Natural killer cell (primary cell): ENCODE results near the gene RAI1. TPM values are rescaled to one million over a fixed set of nuclear protein-coding genes. Genes with fewer than 3 reads are reported as not detected.

Experiments
- ATAC-seq, 3 donors: fragments of 150-1000 bp in 2 of 3; fragments of 200-7000 bp in 1 of 3; cut with Tn5 transposase; 1 replicate in 1 of 3; 2 replicates in 2 of 3; pipeline ENCODE4 v1.10.0; 2021; ENCODE audit warnings: mild to moderate bottlenecking in 2 of 3, moderate library complexity in 2 of 3
- DNase-seq, 2 donors: peaks; one replicate each; pipeline versions ENCODE4 v3.0.0 to v3.0.0-alpha.2; 2013 to 2021; ENCODE audit warnings: mixed read lengths in 1 of 2
- H3K27ac ChIP-seq: one replicate; pipeline ENCODE4 v1.5.1; 2013; ENCODE audit warnings: mild to moderate bottlenecking, low read length
- H3K27me3 ChIP-seq: one replicate; pipeline ENCODE4 v1.6.1; 2013; ENCODE audit warnings: low read length; ENCODE audit not compliant: control insufficient read depth, insufficient read depth
- H3K36me3 ChIP-seq: one replicate; pipeline ENCODE4 v1.6.1; 2013; ENCODE audit warnings: low read length; ENCODE audit not compliant: control insufficient read depth, insufficient read depth
- H3K4me1 ChIP-seq: one replicate; pipeline ENCODE4 v1.6.1; 2013; ENCODE audit warnings: low read length; ENCODE audit not compliant: control insufficient read depth, insufficient read depth
- H3K4me3 ChIP-seq: one replicate; pipeline ENCODE4 v1.5.1; 2013; ENCODE audit warnings: low read length
- H3K9me3 ChIP-seq: one replicate; pipeline ENCODE4 v1.6.1; 2013; ENCODE audit warnings: low read length; ENCODE audit not compliant: control insufficient read depth, insufficient read depth
- H3K27ac Mint-ChIP-seq, 2 donors: one replicate each; pipeline ENCODE4 v1.8.0; 2022; ENCODE audit warnings: mild to moderate bottlenecking in 2 of 2, mixed read lengths in 2 of 2, moderate library complexity in 1 of 2
- H3K27me3 Mint-ChIP-seq, 2 donors: one replicate each; pipeline ENCODE4 v1.8.0; 2022; ENCODE audit warnings: low read depth in 2 of 2, mixed read lengths in 2 of 2
- H3K36me3 Mint-ChIP-seq: one replicate; pipeline ENCODE4 v1.8.0; 2022; ENCODE audit warnings: mixed read lengths
- H3K4me1 Mint-ChIP-seq, 2 donors: one replicate each; pipeline ENCODE4 v1.8.0; 2022; ENCODE audit warnings: mixed read lengths in 2 of 2
- H3K4me3 Mint-ChIP-seq: one replicate; pipeline ENCODE4 v1.8.0; 2022; ENCODE audit warnings: mild to moderate bottlenecking, moderate library complexity, mixed read lengths
- H3K9me3 Mint-ChIP-seq, 2 donors: one replicate each; pipeline ENCODE4 v1.8.0; 2022; ENCODE audit warnings: mixed read lengths in 2 of 2
- CTCF ChIP-seq: fragments of 200-600 bp; IDR thresholded peaks from one replicate; pipeline ENCODE4 v1.8.0; 2022; ENCODE audit warnings: antibody characterized with exemption
- WGBS: methylation state at CpG from one replicate; pipeline ENCODE4 v1.1.7; 2013; ENCODE audit warnings: missing lambda C conversion rate; ENCODE audit not compliant: insufficient coverage; 5-methylcytosine and 5-hydroxymethylcytosine counted together
- intact Hi-C: fragments of 100-400 bp; cut with micrococcal nuclease; formaldehyde crosslinking; loops from one replicate; pipeline ENCODE4 v1.14.2; 2022
- total RNA-seq, 4 donors: library from RNA; stranded (reverse); fragments of 120-200 nt in 1 of 4; gene quantifications; one replicate each; pipeline versions ENCODE4 v1.2.3 to v1.2.4, GENCODE V29; 2013 to 2022

The RAI1 gene
- total RNA-seq, 3 donors from 2014 or later (not counting 1 experiment from before 2014, with no cell fraction given) = 39.8 to 55.0 (median 49.4) TPM

- intact Hi-C loops = loop anchor here (1.0 kb wide), 3 partner anchors 89 to 186 kb away; no protein-coding TSS in a partner anchor
- WGBS = 18% methylated on average over 19 of the region's 19 CpGs
- Histone ChIP-seq H3K27me3 (no peaks in the 10 kb centered on the region), H3K27ac (peak overlapping the region; percentile 65), H3K9me3 (peaks cover 8% of the 10 kb centered on the region), H3K36me3 (no peaks in the 10 kb centered on the region), H3K4me1 (peaks cover 22% of the 10 kb centered on the region), H3K4me3 (no peak overlapping the region)
- peak overlapping the region; percentile 3 for H3K4me3 Mint-ChIP-seq
- H3K4me1 Mint-ChIP-seq = peaks cover 16 to 18% of the 10 kb centered on the region in 2 donors
- TF ChIP-seq CTCF = no peak
- H3K36me3 Mint-ChIP-seq = no peaks in the 10 kb centered on the region
- ATAC-seq (peak; percentile 86 to 95 (median 89)), DNase-seq (peak; percentile 89 to 91)
- H3K27me3 Mint-ChIP-seq = no peaks in the 10 kb centered on the region
- peaks cover 0 to 5% of the 10 kb centered on the region in 2 donors for H3K9me3 Mint-ChIP-seq
- H3K27ac Mint-ChIP-seq = peak overlapping the region; percentile 82 to 83
These were observed 17.8 kb upstream of the RAI1 start for GRCh38 chr17:17663160-17664063.

GRCh38 chr17:17664064-17664452 lies 17.2 kb upstream of the RAI1 start:
- DNase-seq (no peak), ATAC-seq (no peak)
- WGBS = 96% methylated on average over 2 of the region's 4 CpGs
- no peaks in the 10 kb centered on the region for H3K27me3 ChIP-seq
- peaks cover 6% of the 10 kb centered on the region for H3K9me3 ChIP-seq
- peaks cover 16 to 18% of the 10 kb centered on the region in 2 donors for H3K4me1 Mint-ChIP-seq
- H3K36me3 ChIP-seq = no peaks in the 10 kb centered on the region
- H3K9me3 Mint-ChIP-seq = peaks cover 0 to 1% of the 10 kb centered on the region in 2 donors
- intact Hi-C loops = no loop called here
- no peaks in the 10 kb centered on the region for H3K27me3 Mint-ChIP-seq
- H3K27ac Mint-ChIP-seq = peak overlapping the region; percentile 82 to 83
- peak overlapping the region; percentile 65 for H3K27ac ChIP-seq
- H3K4me3 Mint-ChIP-seq = peak overlapping the region; percentile 3
- peaks cover 22% of the 10 kb centered on the region for H3K4me1 ChIP-seq
- no peaks in the 10 kb centered on the region for H3K36me3 Mint-ChIP-seq
- H3K4me3 ChIP-seq = no peak overlapping the region
- no peak for TF ChIP-seq CTCF

GRCh38 chr17:17665255-17665654 lies 16.0 kb upstream of the RAI1 start:
- peak overlapping the region in 1 of 2 donors; percentile 83 for H3K27ac Mint-ChIP-seq
- H3K4me3 Mint-ChIP-seq = no peak overlapping the region
- ATAC-seq (no peak), DNase-seq (no peak)
- no peaks in the 10 kb centered on the region for H3K36me3 Mint-ChIP-seq
- Histone ChIP-seq H3K4me1 (peaks cover 22% of the 10 kb centered on the region), H3K27me3 (no peaks in the 10 kb centered on the region), H3K27ac (no peak overlapping the region), H3K9me3 (no peaks in the 10 kb centered on the region), H3K36me3 (no peaks in the 10 kb centered on the region), H3K4me3 (no peak overlapping the region)
- 85% methylated on average over 2 of the region's 6 CpGs for WGBS
- no peaks in the 10 kb centered on the region for H3K27me3 Mint-ChIP-seq
- intact Hi-C loops = no loop called here
- peaks cover 16 to 18% of the 10 kb centered on the region in 2 donors for H3K4me1 Mint-ChIP-seq
- TF ChIP-seq CTCF = no peak
- H3K9me3 Mint-ChIP-seq = no peaks in the 10 kb centered on the region
